Caco-2 (cell line): Measurements from ENCODE around the gene VILL. TPM values are rescaled to one million over a fixed set of nuclear protein-coding genes. Genes with fewer than 3 reads are reported as not detected.

ENCODE experiments used
- BruUV-seq: library from RNA; stranded (reverse); fragments of 400-500 nt; replicated peaks from 2 replicates; lab custom pipeline; 2021; lab: Mats Ljungman, UMichigan
- CTCF ChIA-PET: fragments of 300-600 bp; sonication (Branson Sonifier 250); formaldehyde crosslinking; loops from one replicate; lab custom pipeline; 2022; ENCODE audit warnings: antibody characterized with exemption; lab: Charles Lee
- POLR2A ChIA-PET: fragments of 300-600 bp; sonication (Branson Sonifier 250); formaldehyde crosslinking; loops from one replicate; lab custom pipeline; 2022; ENCODE audit warnings: antibody characterized with exemption; lab: Charles Lee
- DNase-seq, 2 experiments: peaks; one replicate each; pipeline versions ENCODE4 v3.0.0 to v3.0.0-alpha.2; 2020 to 2022
- H3K27me3 ChIP-seq: replicated peaks from 2 replicates; pipeline ENCODE4 v1.6.0; 2011; ENCODE audit warnings: low read length; ENCODE audit not compliant: control insufficient read depth, insufficient read depth
- H3K36me3 ChIP-seq: 2 replicates; pipeline ENCODE4 v1.5.1; 2011; ENCODE audit warnings: low read length; ENCODE audit not compliant: control insufficient read depth, insufficient read depth
- H3K4me1 ChIP-seq: fragments of 250-450 bp; sonication (Bioruptor Pico); 2 replicates; pipeline ENCODE4 v1.5.1; 2020; ENCODE audit warnings: mild to moderate bottlenecking
- H3K4me3 ChIP-seq: 2 replicates; pipeline ENCODE4 v1.5.1; 2011; ENCODE audit warnings: low read depth, mild to moderate bottlenecking, control low read depth, low read length
- H3K9me3 ChIP-seq: fragments of 250-450 bp; sonication (Bioruptor Pico); 2 replicates; pipeline ENCODE4 v1.5.1; 2020; ENCODE audit warnings: mild to moderate bottlenecking, moderate library complexity
- H3K27ac Mint-ChIP-seq: one replicate; pipeline ENCODE4 v1.8.0; 2022; ENCODE audit warnings: mixed read lengths; ENCODE audit not compliant: unreplicated experiment
- H3K27me3 Mint-ChIP-seq: one replicate; pipeline ENCODE4 v1.8.0; 2022; ENCODE audit warnings: mixed read lengths; ENCODE audit not compliant: insufficient read depth, unreplicated experiment
- H3K36me3 Mint-ChIP-seq: one replicate; pipeline ENCODE4 v1.8.0; 2022; ENCODE audit warnings: mild to moderate bottlenecking, mixed read lengths; ENCODE audit not compliant: insufficient read depth, unreplicated experiment
- H3K4me1 Mint-ChIP-seq: one replicate; pipeline ENCODE4 v1.8.0; 2022; ENCODE audit warnings: low read depth, mixed read lengths; ENCODE audit not compliant: unreplicated experiment
- H3K4me3 Mint-ChIP-seq: one replicate; pipeline ENCODE4 v1.8.0; 2022; ENCODE audit warnings: mild to moderate bottlenecking, moderate library complexity, mixed read lengths; ENCODE audit not compliant: unreplicated experiment
- H3K9me3 Mint-ChIP-seq: one replicate; pipeline ENCODE4 v1.8.0; 2022; ENCODE audit warnings: mixed read lengths; ENCODE audit not compliant: unreplicated experiment
- intact Hi-C: fragments of 100-400 bp; cut with micrococcal nuclease; formaldehyde crosslinking; loops from one replicate; pipeline ENCODE4 v1.10.0; 2022; ENCODE audit not compliant: unreplicated experiment
- total RNA-seq: library from RNA; stranded (reverse); gene quantifications from 2 replicates; pipeline ENCODE4 v1.2.3, GENCODE V29; 2022
- TF ChIP-seq, protein P1 (sequence below), 2 experiments: fragments of 200-600 bp in 1 of 2; IDR thresholded peaks; 1 replicate in 1 of 2; 2 replicates in 1 of 2; pipeline versions ENCODE4 v1.5.1 to v1.8.0; 2011 to 2022; ENCODE audit warnings: antibody characterized with exemption in 1 of 2, control low read depth in 1 of 2, inconsistent platforms in 1 of 2, low read depth in 1 of 2, low read length in 1 of 2, mild to moderate bottlenecking in 1 of 2, moderate library complexity in 1 of 2; ENCODE audit not compliant: insufficient read depth in 1 of 2, severe bottlenecking in 1 of 2, unreplicated experiment in 1 of 2

VILL gene
- total RNA-seq, 1 experiment from 2014 or later, result 11.7 TPM

DNA sequence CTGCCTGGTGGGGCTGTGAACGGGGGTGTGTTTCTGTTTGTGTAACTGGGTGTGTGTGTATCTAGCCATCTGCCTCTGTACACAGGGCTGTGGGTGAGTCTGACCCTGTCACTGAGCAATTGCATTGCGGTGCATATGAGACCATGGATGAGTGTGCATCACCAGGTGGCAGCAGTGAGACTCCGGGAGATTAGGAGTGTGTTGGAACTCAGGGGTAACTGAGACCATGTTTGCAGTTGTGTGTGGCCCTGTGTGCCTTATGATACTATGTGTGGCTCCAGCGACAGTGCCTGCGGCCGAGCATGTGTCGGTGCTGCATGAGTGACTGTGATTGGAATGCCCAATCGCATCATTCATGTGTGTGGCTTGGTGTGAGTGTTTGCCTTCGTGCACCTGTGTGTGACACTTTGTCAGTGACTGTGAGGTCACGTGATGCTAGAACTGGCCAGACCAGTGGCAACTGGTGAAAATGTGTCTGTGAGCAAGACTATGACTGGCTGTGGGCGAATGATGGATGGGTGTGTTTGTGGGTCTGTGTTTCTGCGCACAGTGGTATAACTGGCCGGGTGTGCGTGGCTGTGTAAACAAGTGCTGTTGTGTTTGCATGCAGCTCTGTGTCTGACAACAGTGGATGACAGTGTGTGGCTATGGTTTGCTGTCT lies 14.0 kb downstream of the VILL start:
- H3K4me3 Mint-ChIP-seq, result peak overlapping the region; percentile 26
- no peak overlapping the region for H3K4me3 ChIP-seq
- H3K36me3 Mint-ChIP-seq, result peaks cover 12% of the 10 kb centered on the region
- peaks cover 21% of the 10 kb centered on the region for H3K4me1 ChIP-seq
- POLR2A ChIA-PET, result interaction anchor here (0.6 to 1.2 kb wide), 3 partner anchors 30 to 132 kb away, joined by 3 to 8 read pairs (median 3); partner anchors contain the start of gene ACAA1
- H3K4me1 Mint-ChIP-seq, result peaks cover 25% of the 10 kb centered on the region
- TSS peak; percentile 28 for BruUV-seq
- peak; percentile 83 to 86 for DNase-seq
- H3K9me3 Mint-ChIP-seq, result no peaks in the 10 kb centered on the region
- intact Hi-C loops, result loop anchor here (1.0 kb wide), 1 partner anchor 36 kb away; no protein-coding TSS in a partner anchor
- TF ChIP-seq, protein P1, sequence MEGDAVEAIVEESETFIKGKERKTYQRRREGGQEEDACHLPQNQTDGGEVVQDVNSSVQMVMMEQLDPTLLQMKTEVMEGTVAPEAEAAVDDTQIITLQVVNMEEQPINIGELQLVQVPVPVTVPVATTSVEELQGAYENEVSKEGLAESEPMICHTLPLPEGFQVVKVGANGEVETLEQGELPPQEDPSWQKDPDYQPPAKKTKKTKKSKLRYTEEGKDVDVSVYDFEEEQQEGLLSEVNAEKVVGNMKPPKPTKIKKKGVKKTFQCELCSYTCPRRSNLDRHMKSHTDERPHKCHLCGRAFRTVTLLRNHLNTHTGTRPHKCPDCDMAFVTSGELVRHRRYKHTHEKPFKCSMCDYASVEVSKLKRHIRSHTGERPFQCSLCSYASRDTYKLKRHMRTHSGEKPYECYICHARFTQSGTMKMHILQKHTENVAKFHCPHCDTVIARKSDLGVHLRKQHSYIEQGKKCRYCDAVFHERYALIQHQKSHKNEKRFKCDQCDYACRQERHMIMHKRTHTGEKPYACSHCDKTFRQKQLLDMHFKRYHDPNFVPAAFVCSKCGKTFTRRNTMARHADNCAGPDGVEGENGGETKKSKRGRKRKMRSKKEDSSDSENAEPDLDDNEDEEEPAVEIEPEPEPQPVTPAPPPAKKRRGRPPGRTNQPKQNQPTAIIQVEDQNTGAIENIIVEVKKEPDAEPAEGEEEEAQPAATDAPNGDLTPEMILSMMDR (IDR thresholded peaks at IDR 0.05; ENCODE audit: insufficient read depth in 1 of 2, low read depth in 1 of 2, low read length in 1 of 2, severe bottlenecking in 1 of 2, unreplicated experiment in 1 of 2), result peak; percentile 73 to 78
- H3K9me3 ChIP-seq, result no peaks in the 10 kb centered on the region
- CTCF ChIA-PET, result interaction anchor here (0.9 to 2.7 kb wide), 6 partner anchors 11 to 340 kb away, joined by 3 to 44 read pairs (median 5); partner anchors contain the start of gene DLEC1
- no peaks in the 10 kb centered on the region for H3K27me3 Mint-ChIP-seq
- no peaks in the 10 kb centered on the region for H3K27me3 ChIP-seq
- H3K27ac Mint-ChIP-seq, result peak overlapping the region; percentile 23
- H3K36me3 ChIP-seq, result peaks cover 9% of the 10 kb centered on the region

DNA sequence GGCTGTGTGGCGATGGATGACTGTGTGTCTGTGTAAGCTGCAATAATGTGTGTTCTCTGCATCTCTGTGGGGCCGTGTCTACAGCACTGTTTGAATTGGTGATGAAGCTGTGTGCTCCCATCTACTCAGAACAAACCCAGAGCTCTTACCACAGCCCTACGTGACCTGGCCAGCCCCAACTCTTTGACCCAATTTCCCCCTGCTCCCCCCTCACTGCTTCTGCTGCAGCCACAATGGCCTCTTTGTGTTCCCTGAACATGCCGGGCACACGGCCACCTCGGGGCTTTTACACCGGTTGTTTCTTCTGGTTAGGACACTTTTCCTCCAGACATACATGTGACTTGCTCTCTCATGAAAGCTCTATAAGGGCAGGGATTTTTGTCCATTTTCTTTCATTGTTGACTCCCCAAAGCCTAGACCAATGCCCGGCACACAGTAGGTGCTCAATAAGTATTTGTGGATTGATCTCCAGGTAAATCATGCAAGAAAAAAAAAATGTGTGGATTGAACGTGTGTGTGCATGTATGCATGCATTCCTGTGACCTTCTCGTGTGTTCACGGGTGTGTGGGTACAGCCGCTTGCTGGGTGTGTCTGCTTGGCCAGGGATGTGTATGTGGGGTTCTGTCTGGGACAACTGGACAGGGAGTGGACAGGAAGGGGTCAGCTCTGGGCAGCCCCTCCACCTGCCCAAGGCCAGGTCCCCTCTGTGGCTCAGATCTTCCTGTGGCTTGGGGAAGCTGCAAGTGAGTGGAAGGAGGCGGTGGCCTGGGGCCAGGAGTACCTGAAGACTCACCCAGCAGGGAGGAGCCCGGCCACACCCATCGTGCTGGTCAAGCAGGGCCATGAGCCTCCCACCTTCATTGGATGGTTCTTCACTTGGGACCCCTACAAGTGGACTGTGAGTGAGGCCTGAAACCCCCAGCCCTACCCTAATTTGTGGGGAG lies 14.8 kb downstream of the VILL start:
- peaks cover 19% of the 10 kb centered on the region for H3K4me1 Mint-ChIP-seq
- no peak for DNase-seq
- Histone ChIP-seq H3K4me1 (peaks cover 21% of the 10 kb centered on the region), H3K9me3 (no peaks in the 10 kb centered on the region), H3K4me3 (no peak overlapping the region), H3K27me3 (no peaks in the 10 kb centered on the region), H3K36me3 (peaks cover 9% of the 10 kb centered on the region)
- TF ChIP-seq, protein P1 (IDR thresholded peaks at IDR 0.05; ENCODE audit: insufficient read depth in 1 of 2, low read depth in 1 of 2, low read length in 1 of 2, severe bottlenecking in 1 of 2, unreplicated experiment in 1 of 2), result no peak
- no peak overlapping the region for H3K4me3 Mint-ChIP-seq
- ChIA-PET POLR2A (no interaction called here), CTCF (interaction anchor here (2.3 to 2.7 kb wide), 2 partner anchors 31 to 34 kb away, joined by 10 to 44 read pairs; partner anchors contain the start of gene DLEC1)
- H3K27ac Mint-ChIP-seq, result no peak overlapping the region
- BruUV-seq, result no TSS peak
- intact Hi-C loops, result no loop called here
- H3K36me3 Mint-ChIP-seq, result peaks cover 15% of the 10 kb centered on the region
- no peaks in the 10 kb centered on the region for H3K9me3 Mint-ChIP-seq
- no peaks in the 10 kb centered on the region for H3K27me3 Mint-ChIP-seq

DNA sequence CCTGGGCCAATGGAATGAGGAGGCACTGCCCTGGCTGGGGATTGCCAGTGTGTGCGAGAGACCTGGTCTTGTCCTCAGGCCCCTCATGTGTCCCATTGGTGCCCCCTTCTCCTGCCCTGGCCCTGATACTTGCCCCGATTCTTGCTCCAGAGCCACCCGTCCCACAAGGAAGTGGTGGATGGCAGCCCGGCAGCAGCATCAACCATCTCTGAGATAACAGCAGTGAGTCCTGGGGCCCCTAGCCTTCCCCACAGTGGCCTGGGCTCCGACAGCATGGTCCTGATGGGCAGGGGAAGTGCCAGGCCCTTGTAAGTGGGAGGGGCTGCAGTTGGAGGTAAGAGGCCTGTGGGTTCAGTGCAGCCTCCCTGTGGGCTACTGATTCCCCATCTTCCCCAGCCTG lies 15.4 kb downstream of the VILL start:
- ChIA-PET POLR2A (no interaction called here), CTCF (interaction anchor here (1.4 kb wide), 1 partner anchor 31 kb away, joined by 9 read pairs; no protein-coding TSS in a partner anchor)
- Mint-ChIP-seq H3K4me1 (peaks cover 19% of the 10 kb centered on the region), H3K36me3 (peaks cover 15% of the 10 kb centered on the region), H3K4me3 (no peak overlapping the region), H3K27me3 (no peaks in the 10 kb centered on the region), H3K9me3 (no peaks in the 10 kb centered on the region), H3K27ac (no peak overlapping the region)
- H3K4me3 ChIP-seq, result no peak overlapping the region
- intact Hi-C loops, result no loop called here
- H3K4me1 ChIP-seq, result peaks cover 21% of the 10 kb centered on the region
- BruUV-seq, result no TSS peak
- H3K27me3 ChIP-seq, result no peaks in the 10 kb centered on the region
- TF ChIP-seq, protein P1 (IDR thresholded peaks at IDR 0.05; ENCODE audit: insufficient read depth in 1 of 2, low read depth in 1 of 2, low read length in 1 of 2, severe bottlenecking in 1 of 2, unreplicated experiment in 1 of 2), result no peak
- peaks cover 9% of the 10 kb centered on the region for H3K36me3 ChIP-seq
- no peaks in the 10 kb centered on the region for H3K9me3 ChIP-seq
- DNase-seq, result no peak
